ENCODE measurements around the gene P4HB.

P4HB gene

DNA sequence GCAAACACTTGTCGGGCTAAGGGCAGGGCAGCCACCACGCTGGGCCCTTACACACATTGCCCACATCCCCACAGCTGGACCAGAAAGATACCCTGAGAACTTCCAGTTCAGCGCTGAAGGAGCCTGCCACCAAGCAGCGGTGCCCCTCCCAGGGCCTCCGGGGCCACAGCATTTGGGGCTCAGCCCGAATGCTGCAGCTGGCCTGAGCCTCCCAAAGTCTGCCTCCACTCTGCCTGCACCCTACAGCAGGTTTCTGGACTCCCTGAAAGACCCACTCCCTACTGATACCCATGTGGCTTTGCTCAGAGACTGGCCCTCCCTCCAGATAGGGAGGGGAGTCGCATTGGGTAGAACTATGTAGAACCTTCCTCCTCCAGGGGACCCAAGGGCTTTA, 28.8 kb downstream of the P4HB start:
- no peak for DNase-seq (ENCODE audit: low read depth in 2 of 2)

DNA sequence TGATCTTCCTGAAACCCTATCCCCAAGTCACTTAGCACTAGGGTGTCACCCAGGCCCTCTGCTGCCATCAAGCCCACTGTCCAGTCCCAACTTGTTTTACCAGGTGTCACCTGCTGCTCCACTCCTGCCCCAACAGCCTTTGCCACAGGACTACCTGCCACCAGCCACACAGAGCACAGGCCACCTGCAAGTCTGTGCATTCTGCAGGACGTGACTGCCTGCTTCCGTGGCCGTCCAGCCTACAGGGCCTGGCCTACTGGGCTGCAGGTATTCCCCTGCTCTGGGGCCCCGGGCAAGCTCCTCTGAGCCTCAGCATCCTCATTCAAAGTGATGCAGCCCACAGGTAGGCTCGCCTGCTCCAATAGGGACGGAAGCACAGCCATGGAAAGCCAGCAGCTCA, 30.5 kb downstream of the P4HB start:
- DNase-seq (ENCODE audit: low read depth in 2 of 2), result no peak

DNA sequence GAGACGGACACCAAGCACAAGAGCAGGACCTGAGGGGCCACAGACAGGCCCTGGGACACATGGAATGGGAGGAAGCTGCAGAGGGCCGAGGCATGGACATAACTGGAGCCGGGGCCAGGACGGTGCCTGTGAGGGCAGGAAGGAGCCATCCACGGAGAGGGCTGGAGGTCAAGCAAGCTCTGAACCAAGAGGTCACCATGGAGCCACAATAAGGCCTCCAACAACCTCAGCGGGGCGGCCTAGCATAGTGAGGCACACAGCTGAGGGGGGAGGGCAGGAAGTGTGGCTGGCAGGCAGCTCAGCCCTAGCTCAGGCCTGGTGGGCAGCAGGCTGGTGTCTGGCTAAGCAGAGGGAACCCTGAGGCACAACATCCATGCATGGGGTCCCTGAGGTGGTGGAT, 31.7 kb downstream of the P4HB start:
- no peak for DNase-seq (ENCODE audit: low read depth in 2 of 2)

DNA sequence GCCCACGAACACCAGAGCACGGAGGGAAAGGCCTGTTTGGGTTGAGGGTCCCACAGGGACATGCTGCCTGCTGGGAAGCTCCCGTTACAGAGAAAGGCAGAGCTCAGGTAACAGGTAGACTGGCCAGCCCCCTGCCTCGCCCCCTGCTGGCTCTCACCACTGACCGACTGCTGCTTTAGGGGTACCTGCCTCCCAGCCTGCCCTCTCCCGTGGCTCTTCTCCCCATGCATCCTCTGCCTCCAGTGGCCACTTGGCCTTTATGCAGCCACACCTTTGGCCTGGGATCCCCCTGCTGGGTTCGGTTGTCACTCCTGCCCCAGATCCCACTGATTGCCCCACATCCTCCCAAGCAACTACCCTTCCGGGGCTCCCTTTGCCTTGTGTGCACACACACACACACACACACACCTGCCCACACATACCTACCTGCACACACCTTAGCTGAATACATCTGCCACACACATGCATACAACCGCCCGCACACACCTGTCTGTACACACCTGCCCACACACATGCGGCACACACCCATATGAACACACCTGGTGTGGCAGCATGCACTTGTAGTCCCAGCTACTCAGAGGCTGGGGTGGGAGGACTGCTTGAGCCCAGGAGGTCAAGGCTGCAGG, 34.4 kb downstream of the P4HB start:
- no peak for DNase-seq (ENCODE audit: low read depth in 2 of 2)

DNA sequence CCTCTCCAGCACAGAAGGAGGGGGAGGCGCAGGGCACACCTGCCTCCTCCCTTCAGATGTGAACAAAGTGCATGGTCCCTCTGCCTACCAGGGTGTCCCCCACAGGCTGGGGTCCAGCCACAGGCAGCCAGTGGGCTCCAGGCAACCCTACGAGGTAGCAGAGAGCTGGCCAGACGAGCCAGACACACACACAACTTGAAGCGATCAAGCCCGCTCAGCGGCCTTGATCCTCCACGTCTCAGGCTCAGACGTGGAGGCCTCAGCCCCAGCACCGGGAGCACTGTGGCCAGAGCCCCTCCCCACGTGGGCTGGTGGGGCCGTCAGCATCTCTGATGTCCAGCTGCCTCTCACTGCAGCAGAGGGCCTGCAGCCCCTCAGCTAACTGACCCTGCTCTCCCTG, 35.7 kb downstream of the P4HB start:
- no peak for DNase-seq (ENCODE audit: low read depth in 2 of 2)

DNA sequence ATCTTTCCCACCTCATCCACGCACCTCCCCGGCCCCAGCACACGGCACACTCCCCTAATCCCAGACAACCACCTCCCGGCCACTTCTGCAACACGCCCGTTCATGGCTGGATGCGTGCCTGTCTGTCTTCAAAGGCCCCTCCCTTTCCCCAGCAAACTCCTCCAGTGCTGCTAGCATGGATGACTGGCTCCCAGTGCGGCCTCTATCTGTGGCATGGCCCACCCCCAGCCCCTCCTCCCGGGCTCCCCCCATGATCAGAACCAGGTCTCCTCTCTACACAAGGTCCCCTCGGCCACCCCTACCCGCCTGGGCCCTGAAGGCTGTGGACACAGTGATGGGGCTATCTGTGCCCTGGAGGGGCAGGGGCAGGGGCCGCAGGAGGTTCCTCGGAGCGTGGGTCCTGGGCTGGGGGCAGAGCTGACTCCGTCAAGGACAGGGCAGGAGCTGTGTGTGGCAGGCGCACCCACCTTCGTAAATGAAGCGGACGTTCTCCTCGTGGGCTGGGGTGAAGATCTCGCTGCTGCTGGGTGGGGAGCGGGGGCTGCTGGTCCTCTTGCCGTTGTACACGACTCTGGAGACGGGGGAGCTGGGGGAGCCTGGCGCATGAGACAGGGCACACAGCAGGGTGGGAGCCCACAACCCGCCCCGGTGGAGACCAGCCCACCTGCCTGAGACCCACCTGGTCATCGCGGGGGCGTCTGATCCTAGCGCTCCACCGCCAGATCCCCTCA, 36.4 kb downstream of the P4HB start:
- no peak for DNase-seq (ENCODE audit: low read depth in 2 of 2)

DNA sequence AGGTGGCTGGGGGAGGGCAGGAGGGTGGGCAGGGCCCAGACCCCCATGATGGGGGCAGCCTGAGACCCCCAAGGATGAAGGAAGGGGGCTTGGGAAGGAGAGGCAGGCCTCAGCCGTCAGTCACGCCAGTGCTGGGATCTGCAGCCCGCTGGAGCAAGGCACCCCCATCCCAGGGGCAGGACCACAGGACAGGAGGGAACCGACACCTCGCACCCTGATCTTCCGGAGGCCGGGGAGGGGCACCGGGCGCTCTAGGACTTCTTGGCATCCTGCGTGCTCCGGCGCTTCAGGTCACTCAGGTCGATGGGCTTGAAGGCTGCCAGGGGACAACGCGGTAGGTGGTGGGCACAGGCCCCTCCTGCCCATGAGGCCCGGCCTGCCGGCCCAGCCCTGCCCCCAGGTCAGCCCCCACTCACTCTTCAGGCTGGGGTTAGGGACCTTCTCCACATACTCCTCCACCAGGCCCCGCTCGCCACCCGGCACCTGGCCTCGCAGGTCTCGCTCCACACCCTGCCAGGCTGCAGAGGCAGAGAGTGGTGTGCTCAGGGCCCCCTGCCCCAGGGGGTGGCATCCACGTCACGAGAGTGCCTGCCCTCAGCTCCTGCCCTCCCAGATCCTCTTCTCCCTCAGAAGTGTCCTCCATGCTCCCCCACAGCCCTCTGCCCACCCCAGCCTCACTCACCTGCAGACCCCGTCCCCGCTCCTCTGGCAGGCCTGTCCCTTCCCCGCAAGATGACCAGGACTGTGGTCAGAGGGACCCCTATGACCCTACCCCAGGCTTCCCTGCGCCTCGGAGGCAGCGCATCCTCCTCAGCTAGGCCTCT, 37.1 kb downstream of the P4HB start:
- DNase-seq (ENCODE audit: low read depth in 2 of 2), result no peak

DNA sequence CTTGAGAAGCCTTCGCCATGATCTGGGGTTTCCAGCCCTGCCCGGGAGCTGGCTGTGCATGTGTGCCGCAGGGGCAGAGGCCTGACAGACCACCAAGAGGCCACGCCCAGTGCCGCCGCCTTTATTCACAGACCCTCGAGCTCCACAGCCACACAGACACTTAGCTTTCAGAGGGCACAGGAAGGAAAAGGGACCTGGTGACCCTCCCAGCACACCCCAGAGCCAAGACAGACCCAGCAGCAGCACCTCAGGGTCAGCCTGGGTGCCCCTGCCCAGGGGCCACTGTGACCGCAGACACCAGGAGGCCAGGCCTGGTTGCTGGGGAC, 38.1 kb downstream of the P4HB start:
- no peak for DNase-seq (ENCODE audit: low read depth in 2 of 2)

DNA sequence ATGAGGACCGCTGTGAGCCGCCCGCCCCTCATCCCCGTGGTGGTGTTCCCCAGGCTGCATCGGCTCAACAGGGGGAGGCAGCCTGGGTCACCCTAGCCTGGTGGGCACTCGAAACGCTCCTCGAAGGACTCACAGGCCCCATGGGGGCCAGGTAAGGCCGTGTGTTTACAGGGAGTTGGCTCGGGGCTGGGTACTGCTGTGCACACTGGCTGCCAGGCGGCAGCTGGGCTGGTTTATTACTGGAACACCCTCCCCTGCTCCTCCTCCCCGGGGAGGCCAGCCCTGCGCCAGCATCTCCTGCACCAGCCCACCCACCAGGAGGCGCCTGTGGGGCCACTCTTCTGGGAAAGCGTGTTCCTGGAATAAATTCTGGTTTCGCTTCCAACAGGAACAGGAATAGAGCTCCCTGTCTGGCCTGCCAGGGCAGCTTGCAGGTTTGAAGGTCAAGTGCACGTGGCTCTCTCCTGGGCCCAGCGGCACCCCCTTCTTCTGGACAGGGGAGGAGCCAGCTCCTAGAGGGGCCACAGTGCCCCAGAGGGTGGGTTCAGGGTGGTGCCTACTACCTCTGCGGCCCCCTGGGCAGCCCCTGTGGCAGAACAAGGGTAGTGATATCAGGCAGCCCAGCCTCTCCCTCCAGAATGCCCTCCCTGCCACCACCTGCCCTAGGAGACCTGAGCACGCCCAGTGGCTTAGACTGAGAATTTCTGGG, 38.6 kb downstream of the P4HB start:
- peak in 1 of 2 experiments; percentile 8 for DNase-seq (ENCODE audit: low read depth in 2 of 2)

DNA sequence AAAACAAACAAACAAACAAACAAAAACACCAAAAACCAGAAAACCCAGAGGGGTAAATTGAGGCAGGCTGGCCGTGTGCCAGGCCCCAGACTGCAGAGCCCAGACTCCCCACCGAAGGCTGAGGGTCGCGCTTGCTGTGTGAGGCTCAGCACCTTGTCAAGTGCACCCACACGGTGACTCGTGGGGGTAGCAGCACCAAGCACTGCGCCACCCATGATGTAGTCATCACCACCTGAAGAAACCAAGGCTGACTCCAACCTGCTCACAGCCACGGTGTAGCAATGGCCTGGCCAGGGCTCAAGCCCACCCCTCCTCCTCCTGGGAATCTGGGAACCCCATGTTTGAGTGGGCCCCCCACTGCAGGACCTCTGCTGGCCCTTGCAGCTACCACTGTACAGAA, 39.2 kb downstream of the P4HB start:
- DNase-seq (ENCODE audit: low read depth in 2 of 2), result no peak

DNA sequence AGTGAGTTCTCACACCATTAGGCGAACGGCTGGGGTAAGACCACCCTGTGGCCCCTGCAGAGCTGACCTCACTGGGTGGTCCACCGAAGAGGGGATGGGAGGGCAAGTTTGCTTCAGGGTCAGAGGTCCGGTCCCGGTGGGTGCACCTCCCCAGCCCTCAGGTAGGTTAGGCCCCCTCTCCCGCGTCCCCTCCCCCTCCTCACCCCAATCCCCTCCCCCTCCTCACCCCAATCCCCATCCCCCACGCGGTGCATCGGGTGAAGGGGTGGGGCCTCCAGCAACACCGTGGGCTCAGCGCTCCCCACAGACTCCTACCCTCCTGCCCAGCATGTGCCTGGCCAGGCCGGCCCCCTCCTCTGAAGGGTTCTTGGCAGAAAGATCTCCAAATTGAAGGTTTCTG, 40.6 kb downstream of the P4HB start:
- no peak for DNase-seq (ENCODE audit: low read depth in 2 of 2)

DNA sequence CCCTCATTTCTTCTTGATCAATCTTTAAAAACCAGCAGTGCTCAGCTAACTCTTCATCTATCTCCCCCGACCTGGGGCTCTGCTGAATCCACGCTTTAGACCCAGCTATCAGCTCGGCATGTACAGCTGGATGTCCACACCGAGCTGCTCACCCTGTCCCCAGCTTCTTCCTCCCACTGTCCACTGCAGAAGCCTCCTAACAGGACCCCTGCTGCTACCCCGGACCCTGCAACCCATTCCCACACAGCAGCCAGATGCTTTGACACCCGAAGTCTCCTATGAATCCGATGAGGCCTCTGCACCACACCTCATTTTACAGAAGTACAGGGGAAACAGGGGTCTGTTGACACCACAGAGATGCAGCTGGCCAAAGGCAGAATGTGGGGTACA, 42.6 kb downstream of the P4HB start:
- DNase-seq (ENCODE audit: low read depth in 2 of 2), result no peak

DNA sequence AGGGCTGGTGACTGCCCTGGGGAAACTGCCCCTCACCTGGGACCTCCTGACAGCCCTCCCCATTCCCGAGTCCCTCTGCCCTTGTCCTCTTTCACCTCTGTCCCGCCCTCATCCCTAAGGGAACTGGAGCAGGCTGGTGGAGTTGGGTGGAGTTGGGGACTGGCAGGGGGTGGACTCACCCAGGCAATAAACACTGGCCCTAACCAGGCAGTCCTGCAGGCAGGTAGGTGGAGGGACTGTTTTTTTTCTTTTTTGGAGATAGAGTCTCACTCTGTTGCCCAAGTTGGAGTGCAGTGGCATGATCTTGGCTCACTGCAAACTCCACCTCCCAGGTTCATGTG, 44.7 kb downstream of the P4HB start:
- DNase-seq (ENCODE audit: low read depth in 2 of 2), result no peak

DNA sequence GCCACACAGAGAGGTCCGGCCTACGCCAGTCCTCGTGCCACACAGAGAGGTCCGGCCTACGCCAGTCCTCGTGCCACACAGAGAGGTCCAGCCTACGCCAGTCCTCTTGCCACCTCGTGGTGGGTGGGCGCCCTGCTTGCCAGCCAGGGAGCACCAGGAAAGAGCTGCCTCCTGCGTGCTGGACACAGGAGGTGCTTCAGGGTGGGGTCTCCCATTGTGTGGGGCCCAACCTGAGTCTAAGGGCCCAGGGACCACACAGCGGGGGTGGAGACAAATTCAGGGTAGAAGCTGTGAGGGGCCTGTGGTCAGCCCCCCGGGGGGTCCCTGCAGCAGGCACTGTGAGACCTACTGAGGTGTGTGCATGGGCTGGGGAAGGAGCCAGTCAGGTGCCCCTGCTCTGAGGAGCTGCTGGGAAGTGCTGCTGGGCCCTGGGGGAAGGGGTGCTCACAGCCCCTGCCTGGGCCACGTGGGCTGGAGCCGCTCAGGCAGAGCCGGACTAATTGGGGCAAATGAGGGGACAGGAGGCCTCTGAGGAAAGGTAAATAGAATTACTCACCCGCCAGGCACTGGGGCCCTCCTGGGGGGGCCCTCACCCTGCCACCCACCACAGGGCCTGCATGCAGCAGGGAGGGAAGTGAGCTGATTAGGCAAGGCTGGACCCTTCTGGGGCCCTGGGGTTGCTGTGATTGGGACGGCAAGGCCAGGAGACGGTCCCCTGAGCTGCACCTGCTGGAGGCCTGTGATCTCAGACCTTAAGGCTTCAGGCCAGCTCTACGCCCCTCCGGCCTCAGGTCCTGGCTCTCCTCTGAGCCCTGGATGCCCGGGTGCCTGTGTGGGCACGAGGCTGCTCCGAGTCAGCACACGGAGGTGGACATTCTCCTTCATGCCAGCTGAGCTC, 45.3 kb downstream of the P4HB start:
- DNase-seq (ENCODE audit: low read depth in 2 of 2), result no peak

DNA sequence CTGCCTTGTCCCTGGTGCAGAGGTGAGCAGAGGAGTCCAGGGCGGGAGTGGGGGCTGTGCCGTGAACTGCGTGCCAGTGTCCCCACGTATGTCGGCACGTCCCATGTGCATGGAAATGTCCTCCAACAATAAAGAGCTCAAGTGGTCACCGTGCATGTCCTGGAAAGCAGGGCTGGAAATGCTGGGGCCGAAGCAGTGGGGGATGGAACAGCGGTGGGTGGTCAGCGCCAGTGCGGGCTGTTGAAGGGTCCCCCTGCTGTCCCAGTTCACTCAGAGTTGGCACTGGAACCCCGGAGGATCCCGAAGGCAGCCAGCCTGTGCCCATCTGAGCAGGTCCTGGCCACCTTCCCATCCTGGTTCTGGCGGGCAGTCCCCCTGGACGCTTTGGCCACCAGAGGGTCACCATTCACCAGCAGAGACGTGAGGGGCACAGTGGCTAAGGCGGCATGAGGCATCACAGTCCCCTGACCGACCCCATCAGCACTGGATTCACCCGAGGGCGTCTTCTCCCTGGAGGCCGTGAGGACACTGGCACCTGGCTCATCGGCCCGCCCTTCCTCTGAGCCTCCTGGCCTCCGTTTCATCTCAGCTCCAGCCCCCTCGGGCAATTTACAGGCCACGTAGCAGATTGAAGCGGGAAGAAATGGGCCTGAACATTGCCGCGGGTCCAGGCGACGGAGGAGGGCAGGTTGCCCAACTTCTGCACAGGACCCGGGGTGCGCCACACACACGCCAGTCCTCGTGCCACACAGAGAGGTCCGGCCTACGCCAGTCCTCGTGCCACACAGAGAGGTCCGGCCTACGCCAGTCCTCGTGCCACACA, 46.3 kb downstream of the P4HB start:
- DNase-seq (ENCODE audit: low read depth in 2 of 2), result no peak

DNA sequence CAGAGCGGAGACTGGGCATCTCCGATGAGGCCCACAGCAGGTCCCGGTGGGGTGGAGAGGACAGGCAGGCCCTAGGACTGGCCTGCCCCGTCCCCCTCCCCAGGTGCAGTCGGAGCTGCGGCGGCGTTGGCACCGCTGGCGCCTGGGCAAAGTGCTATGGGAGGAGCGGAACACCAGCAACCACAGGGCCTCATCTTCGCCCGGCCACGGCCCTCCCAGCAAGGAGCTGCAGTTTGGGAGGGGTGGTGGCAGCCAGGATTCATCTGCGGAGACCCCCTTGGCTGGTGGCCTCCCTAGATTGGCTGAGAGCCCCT, 47.0 kb downstream of the P4HB start:
- no peak for DNase-seq (ENCODE audit: low read depth in 2 of 2)

DNA sequence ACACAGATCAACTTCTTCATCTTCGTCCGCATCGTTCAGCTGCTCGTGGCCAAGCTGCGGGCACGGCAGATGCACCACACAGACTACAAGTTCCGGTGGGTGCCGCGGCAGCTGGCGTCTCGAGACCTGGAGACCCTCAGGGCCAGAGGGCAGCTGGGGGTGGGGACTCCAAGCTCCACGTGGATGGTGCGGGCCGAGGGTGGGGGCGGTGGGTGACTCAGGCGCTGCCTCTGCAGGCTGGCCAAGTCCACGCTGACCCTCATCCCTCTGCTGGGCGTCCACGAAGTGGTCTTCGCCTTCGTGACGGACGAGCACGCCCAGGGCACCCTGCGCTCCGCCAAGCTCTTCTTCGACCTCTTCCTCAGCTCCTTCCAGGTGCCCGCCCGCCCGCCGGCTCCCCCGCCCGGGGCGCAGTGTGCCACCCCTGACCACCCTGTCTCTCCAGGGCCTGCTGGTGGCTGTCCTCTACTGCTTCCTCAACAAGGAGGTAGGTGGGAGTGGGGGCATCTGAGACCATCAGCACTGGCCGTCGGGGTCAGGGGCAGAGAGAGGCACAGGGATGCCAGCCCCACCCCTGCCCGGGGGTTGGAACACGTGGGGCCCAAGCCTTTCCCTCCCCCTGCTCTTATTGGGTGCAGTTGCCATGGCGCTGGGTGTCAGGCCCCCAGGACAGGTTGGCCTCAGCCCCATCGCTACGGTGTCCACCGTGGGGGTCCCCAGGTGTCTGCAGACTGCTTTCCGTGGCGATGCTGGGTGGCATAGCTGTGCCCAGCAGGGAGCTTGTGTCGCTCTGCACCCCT, 47.6 kb downstream of the P4HB start:
- DNase-seq (ENCODE audit: low read depth in 2 of 2), result no peak

DNA sequence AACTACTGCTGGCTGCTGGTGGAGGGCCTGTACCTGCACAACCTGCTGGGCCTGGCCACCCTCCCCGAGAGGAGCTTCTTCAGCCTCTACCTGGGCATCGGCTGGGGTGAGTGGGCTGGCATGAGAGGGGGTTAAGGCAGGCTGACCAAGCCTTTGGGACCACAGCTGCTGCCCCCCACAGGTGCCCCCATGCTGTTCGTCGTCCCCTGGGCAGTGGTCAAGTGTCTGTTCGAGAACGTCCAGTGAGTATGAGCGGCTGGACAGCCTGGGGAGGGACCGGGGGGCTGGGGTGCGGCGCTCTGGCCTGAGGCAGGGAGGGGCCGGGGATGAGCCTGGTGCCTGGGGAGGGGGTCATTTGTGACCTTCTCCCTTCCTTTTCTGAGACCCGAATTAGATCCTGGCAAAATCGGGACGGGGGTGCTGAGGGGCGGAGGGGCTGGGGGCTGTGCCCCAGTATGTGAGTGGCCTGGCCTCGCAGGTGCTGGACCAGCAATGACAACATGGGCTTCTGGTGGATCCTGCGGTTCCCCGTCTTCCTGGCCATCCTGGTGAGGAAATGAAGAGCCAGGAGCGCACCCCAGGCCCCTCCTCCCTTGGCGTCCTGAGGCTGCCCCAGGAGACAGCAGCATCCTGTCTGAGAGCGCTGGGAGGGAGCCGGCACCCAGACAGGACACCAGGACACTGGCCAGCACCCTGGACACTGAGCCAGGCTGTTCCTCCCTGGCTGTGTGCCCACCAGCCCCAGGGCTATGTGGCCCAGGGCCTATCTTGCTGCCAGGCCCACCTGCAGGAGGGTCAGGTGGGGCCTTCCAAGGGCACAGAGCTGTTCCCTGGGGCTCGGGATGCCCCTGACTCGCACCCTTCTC, 48.4 kb downstream of the P4HB start:
- DNase-seq (ENCODE audit: low read depth in 2 of 2), result no peak

Data from fibroblast of skin of left quadriceps (primary cell).